Suprapubic skin (tissue), 4 donors: Measurements from ENCODE around the gene ASPRV1.

ENCODE experiments used
- EP300 ChIP-seq: sonication (generic); formaldehyde crosslinking; IDR thresholded peaks from one replicate; pipeline ENCODE4 v1.6.1; 2017; ENCODE audit warnings: antibody characterized with exemption
- POLR2A ChIP-seq, 2 donors: fragments of 450-650 bp; IDR thresholded peaks; one replicate each; pipeline ENCODE4 v1.6.1; 2017; ENCODE audit warnings: antibody characterized with exemption in 2 of 2, mild to moderate bottlenecking in 2 of 2, moderate library complexity in 2 of 2
- POLR2AphosphoS5 ChIP-seq, 3 donors: sonication (generic); formaldehyde crosslinking; IDR thresholded peaks; one replicate each; pipeline ENCODE4 v1.6.1; 2017; ENCODE audit warnings: antibody characterized with exemption in 3 of 3
- TF ChIP-seq, protein P1 (sequence below), 2 donors: fragments of 200-600 bp in 1 of 2; fragments of 450-650 bp in 1 of 2; sonication (generic) in 1 of 2; IDR thresholded peaks; one replicate each; pipeline ENCODE4 v1.5.1; 2016 to 2019; ENCODE audit warnings: antibody characterized with exemption in 2 of 2, mild to moderate bottlenecking in 1 of 2, moderate library complexity in 1 of 2

DNA sequence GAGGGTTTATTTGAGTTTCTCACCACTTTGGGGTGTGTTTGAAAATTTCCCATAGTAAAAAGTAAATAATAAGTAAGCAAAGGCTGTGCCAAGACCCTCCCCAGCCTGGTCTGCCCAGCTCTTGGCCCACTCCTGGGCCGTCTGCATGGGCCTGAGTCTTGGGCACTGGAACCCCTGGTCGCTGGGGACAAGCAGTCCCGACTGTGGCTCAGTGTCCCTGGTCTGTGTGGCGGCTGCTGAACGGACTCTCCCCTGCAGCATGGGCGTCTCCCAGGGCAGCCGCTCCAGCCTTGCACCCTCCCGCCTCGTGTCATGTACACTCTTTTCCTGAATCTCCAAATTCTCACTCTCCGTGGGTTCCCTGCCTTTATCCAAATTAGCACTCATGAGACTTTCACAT is 7.2 kb upstream of the ASPRV1 start:
- no peak for TF ChIP-seq EP300
- TF ChIP-seq, protein P1, sequence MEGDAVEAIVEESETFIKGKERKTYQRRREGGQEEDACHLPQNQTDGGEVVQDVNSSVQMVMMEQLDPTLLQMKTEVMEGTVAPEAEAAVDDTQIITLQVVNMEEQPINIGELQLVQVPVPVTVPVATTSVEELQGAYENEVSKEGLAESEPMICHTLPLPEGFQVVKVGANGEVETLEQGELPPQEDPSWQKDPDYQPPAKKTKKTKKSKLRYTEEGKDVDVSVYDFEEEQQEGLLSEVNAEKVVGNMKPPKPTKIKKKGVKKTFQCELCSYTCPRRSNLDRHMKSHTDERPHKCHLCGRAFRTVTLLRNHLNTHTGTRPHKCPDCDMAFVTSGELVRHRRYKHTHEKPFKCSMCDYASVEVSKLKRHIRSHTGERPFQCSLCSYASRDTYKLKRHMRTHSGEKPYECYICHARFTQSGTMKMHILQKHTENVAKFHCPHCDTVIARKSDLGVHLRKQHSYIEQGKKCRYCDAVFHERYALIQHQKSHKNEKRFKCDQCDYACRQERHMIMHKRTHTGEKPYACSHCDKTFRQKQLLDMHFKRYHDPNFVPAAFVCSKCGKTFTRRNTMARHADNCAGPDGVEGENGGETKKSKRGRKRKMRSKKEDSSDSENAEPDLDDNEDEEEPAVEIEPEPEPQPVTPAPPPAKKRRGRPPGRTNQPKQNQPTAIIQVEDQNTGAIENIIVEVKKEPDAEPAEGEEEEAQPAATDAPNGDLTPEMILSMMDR (IDR thresholded peaks at IDR 0.05), result no peak
- no peak for TF ChIP-seq POLR2AphosphoS5 (IDR thresholded peaks at IDR 0.05)
- no peak for TF ChIP-seq POLR2A (IDR thresholded peaks at IDR 0.05)
